NCI-H510A (cell line): ENCODE results near the gene CCN5.
"Not testable (repeated sequence)": the region's sequence is repeated elsewhere in the genome, so short reads cannot be mapped to it uniquely, and the experiment has no call there.

ENCODE experiments used
- DNase-seq: peaks from one replicate; lab custom pipeline; 2025; lab: John Stamatoyannopoulos, UW

Gene CCN5, protein sequence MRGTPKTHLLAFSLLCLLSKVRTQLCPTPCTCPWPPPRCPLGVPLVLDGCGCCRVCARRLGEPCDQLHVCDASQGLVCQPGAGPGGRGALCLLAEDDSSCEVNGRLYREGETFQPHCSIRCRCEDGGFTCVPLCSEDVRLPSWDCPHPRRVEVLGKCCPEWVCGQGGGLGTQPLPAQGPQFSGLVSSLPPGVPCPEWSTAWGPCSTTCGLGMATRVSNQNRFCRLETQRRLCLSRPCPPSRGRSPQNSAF

DNA sequence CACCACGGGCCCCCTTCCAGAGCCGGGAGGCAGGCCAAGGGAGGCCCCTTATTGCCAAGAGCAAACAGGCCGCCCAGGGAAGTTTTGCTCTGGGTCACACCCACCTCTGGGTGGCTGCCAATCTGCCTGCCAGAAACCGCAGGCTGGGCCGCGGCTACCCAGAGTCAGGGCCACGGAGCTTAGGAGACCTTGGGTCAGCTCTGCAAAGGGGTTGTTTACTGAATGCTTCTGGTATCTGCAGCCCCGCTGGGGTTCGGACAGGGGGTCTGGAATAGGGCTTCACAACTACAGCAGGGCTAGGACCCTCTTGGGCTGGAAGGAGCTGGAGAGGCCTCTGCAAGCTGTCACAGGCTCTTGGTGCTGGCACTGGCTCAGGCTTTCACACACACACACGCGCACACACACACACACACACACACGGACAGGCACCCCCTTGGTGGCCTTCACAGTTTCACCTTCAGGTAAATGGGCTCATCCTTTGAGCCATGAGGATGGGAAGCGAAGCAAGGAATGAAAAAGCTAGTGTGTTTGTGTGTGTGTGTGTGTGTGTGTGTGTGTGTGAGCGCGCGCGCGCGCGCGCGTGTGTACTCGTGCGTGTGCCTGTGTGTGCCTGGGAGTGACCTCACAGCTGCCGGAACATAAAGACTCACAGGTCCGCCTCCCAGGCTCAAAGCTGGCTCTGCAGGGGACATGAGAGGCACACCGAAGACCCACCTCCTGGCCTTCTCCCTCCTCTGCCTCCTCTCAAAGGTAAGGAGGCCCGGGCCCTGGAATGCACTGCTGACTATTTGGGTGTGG is at the start of gene CCN5:
Gene CCN5 (plus strand): TSS at position 669 of the 798 bp plus-strand sequence. CDS start 22 bp downstream, at position 691.
- DNase-seq = no peak

DNA sequence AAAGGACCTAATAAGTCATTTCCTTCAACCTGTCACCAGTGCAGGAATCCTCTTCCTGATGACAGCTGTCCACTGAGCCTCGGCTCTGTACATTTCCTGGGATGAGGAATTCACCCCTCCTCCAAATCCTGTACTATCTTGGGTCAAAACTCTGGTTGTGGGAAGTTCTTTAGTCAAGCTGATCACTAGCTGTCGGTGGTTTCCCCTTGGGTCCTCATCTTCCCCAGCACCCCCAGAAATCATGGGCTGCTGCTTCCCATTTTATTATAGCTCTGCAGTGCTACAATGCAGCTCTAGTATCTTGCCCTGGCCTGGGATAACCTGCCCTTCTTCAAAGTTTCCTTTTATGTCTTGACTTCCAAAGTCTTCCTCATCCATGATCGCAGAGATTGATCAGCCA is 49.1 kb upstream of the CCN5 start:
- DNase-seq = no peak

DNA sequence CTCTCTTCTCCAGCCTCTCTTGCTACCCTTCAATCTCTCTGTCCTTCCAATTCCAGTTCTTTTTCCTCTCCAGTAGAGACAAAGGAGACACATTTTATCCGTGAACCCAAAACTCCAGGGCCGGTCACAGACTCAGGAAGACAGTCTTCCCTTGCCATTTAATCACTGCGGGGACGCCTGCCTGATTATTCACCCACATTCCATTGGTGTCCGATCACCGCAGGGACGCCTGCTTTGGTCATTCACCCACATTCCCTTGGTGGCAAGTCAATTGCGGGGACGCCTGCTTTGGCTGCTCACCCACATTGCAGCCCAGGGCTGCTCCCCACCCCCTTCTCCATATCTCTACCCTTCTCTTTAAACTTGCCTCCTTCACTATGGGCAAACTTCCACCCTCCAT is 44.3 kb upstream of the CCN5 start:
- not testable (repeated sequence) for DNase-seq

DNA sequence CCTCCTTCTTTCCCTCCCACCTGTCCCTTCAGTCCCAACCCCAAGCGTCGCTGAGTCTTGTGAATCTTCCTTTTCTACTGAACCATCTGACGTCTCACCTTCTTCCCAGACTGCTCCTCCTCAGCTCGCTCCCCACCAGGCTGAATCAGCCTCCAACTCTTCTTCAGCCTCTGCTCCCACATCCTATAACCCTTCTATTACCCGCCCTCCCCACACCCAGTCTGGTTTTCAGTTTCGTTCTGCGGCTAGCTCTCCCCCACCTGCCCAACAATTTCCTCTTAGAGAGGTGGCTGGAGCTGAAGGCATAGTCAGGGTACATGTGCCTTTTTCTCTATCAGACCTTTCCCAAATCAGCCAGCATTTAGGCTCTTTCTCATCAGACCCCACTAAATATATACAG is 43.6 kb upstream of the CCN5 start:
- not testable (repeated sequence) for DNase-seq

DNA sequence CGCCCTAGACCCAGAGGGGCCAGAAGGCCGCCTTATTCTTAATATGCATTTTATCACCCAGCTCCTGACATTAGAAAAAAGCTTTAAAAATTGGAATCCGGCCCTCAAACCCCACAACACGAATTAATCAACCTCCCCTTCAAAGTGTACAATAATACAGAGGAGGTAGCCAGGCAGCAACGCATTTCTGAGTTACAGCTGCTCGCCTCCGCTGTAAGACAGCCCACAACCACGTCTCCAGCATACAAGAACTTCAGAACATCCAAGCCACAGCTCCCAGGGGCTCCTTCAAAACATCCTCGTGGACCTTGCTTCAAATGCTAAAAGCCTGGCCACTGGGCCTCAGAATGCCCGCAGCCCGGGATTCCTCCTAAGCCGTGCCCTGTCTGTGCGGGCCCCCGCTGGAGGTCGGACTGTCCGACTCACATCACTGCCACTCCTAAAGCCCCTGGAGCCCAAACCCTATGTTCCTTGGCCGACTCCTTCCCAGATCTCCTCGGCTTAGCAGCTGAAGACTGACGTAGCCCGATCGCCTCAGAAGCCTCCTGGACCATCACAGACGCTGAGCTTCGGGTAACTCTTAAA is 42.8 kb upstream of the CCN5 start:
- not testable (repeated sequence) for DNase-seq

DNA sequence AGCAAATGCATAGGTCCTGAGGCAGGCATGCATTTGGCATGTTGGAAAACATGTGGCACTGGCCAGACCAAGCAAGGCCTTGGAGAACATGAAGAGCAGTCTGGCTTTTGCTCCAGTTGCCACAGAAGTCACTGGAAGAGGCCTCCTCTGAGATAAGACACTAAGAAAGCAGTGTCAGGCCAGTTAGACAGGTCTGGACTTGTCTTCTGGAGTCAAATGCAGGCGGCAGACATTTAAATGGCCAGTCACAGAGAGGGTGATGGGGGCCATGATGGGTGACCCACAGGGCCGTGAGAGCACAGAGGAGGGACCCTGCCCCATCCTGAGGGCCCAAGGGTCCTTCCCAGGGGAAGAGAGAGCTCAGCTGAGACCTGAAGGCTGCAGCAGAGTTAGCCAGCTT is 36.9 kb upstream of the CCN5 start:
- no peak for DNase-seq

DNA sequence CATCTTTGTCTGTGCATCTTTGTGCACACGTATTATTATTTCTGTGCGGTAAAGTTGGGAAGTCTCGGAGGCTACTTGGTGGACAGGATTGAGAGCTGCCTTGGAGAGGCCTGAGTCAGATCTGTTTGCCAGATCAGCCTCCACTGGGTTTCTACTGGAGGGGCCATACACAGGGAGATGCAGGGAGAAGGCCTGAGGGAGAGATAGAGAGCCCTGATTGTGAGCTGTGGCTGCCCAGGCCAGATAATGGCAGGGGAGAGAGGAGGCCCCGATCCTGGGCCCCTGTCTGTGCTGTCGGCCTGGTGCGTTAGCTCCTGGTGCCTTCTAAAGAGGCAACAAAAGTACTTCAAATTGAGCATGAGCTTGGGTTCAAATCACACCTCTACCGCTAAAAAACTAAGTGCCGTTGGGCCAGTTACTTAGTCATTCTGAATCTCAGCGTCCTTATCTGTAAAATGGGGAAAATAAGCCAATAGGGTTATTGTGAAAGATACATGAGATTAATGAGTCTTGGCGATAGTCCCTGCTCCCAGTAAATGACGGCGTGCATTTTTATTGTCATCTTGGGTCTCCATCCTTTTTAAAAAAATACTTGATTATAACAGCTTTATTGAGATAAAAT is 36.1 kb upstream of the CCN5 start:
- DNase-seq = no peak

DNA sequence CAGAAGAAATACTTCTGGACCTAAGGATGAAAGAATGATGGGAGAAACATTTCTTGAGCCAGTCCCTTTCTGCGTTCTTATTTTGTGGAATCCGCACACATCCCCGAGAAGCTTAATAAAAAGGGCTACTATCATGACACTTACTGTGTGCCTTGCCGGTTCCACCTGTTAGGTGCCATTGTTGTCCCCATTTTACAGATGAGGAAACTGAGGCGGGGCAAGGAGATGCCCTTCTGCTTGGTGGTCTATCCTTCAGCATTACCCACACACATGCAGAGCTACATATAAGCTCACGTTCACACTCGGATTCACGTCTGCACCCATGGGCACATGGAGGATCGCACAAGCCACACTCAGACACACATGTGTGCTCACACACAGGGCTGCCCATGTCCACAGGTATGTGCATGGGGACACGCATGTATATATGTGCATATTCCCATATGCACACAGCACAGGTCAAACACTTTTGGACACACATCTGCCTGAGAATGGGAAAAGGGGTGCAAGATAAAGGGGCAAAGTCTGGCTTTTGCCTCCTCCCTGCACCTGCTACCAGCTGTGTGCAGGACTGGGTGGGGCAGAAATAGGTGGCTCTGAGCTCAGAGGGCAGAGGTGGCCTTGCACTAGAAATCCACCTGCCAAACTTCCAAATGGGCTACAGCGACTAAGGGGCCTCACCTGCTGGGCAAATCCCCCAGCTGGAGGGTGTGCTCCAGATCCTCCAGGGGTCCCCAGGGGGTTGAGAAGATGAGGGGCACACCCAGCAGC is 33.2 kb upstream of the CCN5 start:
- DNase-seq = no peak

DNA sequence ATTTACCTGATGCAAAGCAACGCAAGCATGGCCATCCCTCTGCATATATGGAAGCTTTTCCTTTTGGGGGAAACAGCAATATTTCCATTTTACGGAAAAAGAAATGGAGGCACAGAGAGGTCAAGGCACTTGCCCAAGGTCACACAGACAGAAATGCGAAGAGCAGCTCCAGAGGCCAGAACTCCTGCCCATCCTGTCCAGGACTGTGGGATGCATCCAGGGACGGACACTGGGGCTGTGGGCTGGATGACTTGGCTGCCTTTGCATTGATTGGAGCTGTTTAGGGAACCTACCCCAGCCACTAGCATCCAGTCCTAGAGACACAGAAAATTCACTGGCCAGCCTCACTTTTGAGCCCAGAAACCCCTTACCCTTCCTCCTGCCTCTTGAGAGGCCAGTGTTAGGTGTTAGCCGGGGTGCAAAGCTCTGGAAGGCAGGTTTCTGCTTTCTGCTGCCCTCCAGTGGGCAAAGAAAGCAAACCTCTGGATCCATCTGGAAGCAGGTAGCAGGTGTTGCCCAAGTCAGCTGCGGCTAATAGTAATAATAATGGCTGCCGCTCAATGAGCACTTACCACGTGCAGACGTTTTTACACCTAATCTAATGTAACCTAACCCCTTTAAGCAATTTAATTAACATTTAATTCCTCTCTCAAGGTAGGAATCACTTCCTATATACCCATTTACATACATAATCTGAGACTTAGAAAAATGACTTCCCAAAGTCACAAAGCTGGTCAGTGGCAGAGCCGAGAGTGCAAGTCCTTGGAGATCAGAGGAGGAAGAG is 31.7 kb upstream of the CCN5 start:
- DNase-seq = peak; percentile 61

DNA sequence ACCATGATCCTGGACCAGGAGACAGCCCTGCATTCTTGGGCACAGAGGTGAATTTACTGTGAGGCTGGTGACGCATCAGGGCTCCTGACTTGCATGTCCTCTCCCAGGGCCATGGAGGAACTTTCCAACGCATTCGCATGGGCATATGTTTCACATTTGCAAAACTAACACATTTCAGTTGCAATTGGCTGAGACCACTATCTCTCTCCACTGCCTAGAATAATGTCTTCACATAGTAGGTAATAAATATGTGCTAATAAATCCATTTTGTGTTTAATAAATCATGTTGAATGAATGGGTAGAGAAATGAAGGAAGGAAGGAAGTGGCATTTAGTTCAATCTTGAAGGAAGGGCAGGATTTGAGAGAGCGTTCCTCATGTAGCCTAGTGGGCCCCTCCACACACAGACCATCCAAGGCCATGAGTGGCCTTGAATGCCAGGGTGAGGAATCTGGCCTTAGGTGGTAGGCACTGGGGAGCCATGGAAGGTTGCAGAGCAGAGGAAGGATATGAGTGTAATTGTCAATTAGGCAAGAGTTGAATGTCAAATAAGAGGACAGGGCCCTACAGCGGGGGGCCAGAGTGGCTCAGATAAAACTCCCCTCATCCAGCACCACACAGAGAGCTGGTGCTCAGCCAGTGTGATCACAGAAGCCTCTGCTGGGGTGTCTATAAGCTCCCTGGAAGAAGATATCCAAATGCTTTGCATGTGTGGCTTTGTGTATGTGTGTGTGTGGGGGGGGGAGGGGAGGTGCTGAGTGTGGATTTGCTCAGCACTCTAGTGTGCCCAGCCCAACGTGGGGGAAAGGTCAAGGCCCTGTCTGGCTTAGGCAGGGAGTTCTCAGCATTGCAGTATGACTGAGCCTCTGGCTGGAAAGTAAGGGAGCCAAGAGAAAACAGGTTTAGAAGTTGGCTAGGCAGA is 30.9 kb upstream of the CCN5 start:
- no peak for DNase-seq

DNA sequence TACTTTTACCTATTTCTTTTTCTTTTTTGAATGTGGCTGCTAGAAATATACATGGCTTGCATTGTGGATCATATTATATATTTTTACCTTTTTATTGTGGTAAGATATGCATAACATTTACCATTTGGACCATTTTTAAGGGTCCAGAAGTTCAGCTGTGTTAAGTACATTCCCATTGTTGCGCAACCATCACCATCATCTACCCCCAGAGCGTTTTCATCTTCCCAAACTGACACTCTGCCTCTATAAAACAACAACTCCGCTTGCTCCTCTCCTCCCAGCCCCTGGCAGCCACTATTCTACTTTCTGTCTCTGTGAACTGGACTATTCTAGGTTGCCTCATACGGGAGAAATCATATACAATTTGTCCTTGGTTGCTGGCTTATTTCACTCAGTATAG is 28.2 kb upstream of the CCN5 start:
- no peak for DNase-seq

DNA sequence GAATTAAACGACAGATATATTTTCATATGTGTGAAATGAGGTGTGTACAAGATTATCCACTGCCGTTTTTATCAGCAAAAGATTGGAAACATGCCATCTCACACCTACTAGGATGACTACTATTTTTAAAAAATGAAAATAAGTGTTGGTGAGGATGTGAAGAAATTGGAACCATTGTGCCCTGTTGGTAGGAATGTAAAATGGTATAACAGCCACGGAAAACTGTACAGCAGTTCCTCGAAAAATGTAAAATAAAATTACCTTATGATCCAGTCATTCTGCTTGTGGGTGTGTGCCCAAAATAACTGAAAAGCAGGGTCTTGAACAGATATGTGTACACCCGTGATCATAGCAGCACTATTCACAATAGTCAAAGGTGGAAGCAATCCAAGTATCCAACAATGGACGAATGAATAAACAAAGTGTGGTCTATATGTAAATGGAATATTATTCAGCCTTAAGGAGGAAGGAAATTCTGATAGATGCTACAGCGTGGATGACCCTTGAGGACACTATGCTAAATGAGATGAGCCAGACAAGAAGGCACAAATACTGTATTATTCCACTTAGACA is 27.0 kb upstream of the CCN5 start:
- no peak for DNase-seq

DNA sequence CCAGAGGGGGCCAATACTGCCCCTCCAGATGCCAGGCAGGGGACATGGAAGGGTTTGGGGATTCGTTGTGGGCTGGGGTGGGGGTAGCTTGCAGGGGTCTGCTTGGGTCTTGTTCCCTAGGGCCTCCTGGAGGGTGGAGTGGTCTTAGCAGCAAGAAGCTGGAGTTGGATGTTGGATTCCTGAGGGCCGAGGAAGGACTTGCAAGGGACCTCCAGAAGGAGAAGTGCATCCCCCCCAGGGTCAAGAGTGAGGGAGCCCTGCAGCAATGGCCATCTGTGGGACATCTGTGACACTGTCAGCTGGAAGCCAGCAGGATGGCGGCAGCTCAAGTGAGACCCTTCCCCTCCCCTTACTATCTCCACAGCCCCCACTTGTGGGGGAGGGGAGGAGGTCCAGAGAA is 25.4 kb upstream of the CCN5 start:
- DNase-seq = no peak

DNA sequence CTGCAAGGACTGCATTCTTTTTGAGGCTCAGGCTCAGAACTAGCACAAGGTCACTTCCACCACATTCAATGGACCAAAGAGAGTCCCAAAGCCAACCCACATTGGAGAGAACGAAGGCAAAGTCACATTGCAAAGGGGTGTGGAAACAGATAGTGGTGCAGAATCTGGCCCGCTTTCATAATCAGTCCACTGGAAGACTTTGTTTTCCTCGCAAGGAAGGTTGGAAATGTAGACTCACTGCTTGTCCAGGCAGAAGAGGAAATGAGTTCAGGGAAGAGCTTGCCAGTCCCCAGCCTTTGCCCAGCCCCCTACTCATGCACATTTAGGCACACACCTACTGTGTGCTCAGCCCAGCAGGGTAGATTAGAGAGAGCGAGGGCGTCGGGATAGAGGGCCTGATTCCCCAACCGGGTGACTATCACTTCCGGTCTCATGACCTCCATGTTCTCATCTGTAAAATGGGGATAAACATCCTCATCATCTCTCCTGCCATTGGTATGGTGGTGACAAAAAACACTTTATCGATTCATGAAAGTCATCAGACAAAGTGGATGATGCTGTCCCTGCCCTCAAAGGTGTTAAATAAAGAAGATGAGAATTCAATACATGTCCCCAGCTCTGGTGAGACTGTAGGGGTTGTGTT is 24.3 kb upstream of the CCN5 start:
- DNase-seq = no peak

DNA sequence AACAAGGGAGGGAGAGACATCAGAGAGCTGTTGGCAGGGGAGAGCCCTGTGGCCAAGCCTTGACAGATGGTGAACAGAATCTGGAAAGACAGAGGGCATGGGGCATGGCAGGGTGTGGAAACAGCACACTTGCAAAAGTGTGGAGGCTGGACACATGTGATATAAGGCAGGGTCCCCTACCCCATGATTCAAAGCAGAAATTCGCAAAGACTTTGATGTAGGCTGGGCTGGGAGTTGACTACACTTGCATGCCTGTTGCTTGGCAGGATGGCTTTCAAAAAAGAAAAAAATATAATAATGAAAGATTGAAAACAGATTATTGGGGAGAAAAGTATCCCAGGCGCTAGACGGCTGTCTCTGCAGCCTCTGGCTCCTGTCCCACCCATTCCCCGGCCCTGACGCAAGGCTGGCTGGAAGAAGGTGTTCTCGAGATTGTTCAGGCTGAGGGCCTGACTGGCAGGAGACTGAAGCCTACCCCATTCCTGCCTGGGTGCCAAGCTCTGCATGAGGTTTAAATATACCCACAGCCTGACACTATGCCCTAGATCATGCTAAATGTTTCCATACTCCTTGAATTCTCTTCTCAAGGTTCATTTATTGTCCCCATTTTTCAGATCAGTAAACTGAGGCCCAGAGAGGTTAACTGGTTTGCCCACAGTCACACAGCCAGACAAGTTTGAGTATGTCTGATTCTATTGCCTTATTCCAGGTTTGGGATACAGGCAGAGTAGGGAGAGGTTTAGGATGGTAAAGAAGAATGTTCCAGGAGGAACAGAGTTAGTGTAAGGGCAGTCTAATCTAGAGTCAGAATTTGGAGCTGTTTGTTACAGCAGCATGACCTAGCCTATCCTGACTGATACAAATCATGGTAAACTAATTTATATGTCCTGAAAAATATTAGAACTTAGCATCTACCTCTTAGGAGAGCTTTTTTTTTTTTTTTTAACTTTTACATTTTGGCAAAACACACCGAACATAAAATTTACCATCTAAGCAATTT is 23.4 kb upstream of the CCN5 start:
- DNase-seq = no peak

DNA sequence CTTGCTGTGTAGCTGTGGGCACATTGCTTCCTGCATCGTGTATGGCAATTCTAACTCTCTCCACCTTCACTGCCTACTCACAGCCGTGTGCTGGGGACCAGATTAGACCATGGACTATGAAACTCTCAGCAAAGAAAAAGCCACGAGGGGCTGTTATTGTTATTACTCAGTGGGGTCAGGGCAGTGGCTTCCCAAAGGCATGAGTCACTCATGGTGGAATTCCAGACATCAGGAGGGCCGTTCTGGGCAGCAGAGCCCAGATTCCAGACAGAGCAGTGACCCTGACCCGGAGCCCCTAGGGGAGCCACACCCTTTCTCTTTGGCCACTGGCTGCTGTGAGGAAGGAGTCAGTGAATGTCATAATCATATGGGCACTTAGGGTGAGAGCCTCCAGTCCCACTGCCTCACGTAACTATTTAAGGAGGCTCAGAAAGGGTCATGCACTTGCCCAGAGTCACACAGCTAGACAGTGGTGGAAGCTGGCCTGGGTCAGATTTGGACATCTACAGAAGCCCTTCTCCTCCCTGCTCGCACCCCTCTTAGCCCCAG is 22.2 kb upstream of the CCN5 start:
- no peak for DNase-seq

DNA sequence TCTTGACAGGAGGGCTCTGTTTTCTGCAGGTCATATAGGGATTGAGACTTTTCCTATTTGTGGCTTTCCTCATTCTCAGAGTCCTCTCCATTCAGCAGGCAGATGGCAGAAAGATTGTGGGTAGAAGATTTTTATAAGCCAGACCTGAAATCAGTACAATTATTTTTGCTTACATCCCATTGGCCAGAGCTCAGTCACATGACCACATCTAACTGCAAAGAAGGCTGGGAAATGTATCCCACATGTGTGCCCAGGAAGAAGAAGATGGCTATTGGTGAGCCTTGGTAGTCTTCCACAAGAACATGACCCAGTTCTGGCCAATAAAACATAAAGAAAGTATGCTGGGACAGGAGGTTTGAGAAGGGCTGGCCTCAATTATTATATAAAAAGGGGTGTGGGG is 21.5 kb upstream of the CCN5 start:
- DNase-seq = no peak

DNA sequence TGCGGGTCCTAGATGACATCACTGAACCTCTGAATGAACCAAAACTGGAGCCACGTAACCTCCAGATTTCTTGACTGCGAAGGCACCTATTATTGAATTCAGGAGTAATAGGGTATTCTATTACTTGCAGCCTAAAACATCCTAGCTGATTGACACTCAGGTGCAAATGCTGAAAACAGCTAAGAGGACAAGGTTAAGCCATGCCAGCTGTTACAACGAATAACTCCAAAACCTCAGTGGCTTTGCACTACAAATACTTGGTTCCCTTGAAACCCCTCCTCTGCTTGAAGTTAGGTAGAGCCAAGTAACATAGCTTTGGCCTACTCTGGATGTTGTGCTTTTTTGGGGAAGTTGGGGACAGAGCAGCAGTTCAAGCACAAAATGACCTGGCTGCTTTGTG is 21.0 kb upstream of the CCN5 start:
- DNase-seq = no peak
